GM23338 (cell line): ENCODE measurements around the gene AGRN. TPM values are rescaled to one million over a fixed set of nuclear protein-coding genes. Genes with fewer than 3 reads are reported as not detected.

Experiments used
- ATAC-seq: fragments of 200-7000 bp; cut with Tn5 transposase; 3 replicates; pipeline ENCODE4 v1.9.1; 2020
- DNase-seq: peaks from one replicate; pipeline ENCODE4 v3.0.0-alpha.2; 2015; ENCODE audit warnings: low spot score
- H2AFZ ChIP-seq: fragments of 200-600 bp; sonication (generic); 2 replicates; pipeline ENCODE4 v1.8.0; 2016; ENCODE audit warnings: antibody characterized with exemption, mild to moderate bottlenecking, moderate library complexity
- H3F3A ChIP-seq: fragments of 200-600 bp; sonication (generic); replicated peaks from 2 replicates; pipeline ENCODE4 v1.8.0; 2017; ENCODE audit warnings: antibody characterized with exemption, mixed run types, low read depth
- H3K27ac ChIP-seq: fragments of 200-600 bp; sonication (generic); 2 replicates; pipeline ENCODE4 v1.6.1; 2016; ENCODE audit warnings: low read depth
- H3K27me3 ChIP-seq: fragments of 200-600 bp; sonication (generic); 2 replicates; pipeline ENCODE4 v1.8.0; 2016; ENCODE audit warnings: mild to moderate bottlenecking, mixed run types, moderate library complexity; ENCODE audit not compliant: insufficient read depth
- H3K36me3 ChIP-seq: fragments of 200-600 bp; sonication (generic); 2 replicates; pipeline ENCODE4 v1.8.0; 2016; ENCODE audit warnings: mild to moderate bottlenecking; ENCODE audit not compliant: insufficient read depth
- H3K4me1 ChIP-seq: fragments of 200-600 bp; sonication (generic); 2 replicates; pipeline ENCODE4 v1.8.0; 2016; ENCODE audit warnings: mild to moderate bottlenecking, moderate library complexity; ENCODE audit not compliant: insufficient read depth
- H3K4me2 ChIP-seq: fragments of 200-600 bp; sonication (generic); 2 replicates; pipeline ENCODE4 v1.7.1; 2017; ENCODE audit warnings: mixed run types
- H3K4me3 ChIP-seq: fragments of 200-600 bp; sonication (generic); 2 replicates; pipeline ENCODE4 v1.6.1; 2016; ENCODE audit warnings: mixed run types
- H3K79me2 ChIP-seq: fragments of 200-600 bp; sonication (generic); replicated peaks from 2 replicates; pipeline ENCODE4 v1.8.0; 2017; ENCODE audit warnings: mild to moderate bottlenecking; ENCODE audit not compliant: insufficient read depth
- H3K9me2 ChIP-seq: fragments of 200-600 bp; sonication (generic); 2 replicates; pipeline ENCODE4 v1.8.0; 2017; ENCODE audit not compliant: insufficient read depth
- H4K20me1 ChIP-seq: fragments of 200-600 bp; sonication (generic); replicated peaks from 2 replicates; pipeline ENCODE4 v1.8.0; 2017; ENCODE audit warnings: mild to moderate bottlenecking; ENCODE audit not compliant: insufficient read depth
- H3K27ac Mint-ChIP-seq: 2 replicates; pipeline ENCODE4 v1.8.0; 2020; ENCODE audit warnings: inconsistent platforms, mild to moderate bottlenecking, moderate library complexity, mixed read lengths
- H3K27me3 Mint-ChIP-seq: 3 replicates; pipeline ENCODE4 v1.8.0; 2022; ENCODE audit warnings: low read depth, mild to moderate bottlenecking, moderate library complexity, mixed read lengths, inconsistent platforms; ENCODE audit not compliant: insufficient read depth, poor library complexity
- H3K36me3 Mint-ChIP-seq: 3 replicates; pipeline ENCODE4 v1.8.0; 2021; ENCODE audit warnings: low read depth, mild to moderate bottlenecking, inconsistent platforms, moderate library complexity, mixed read lengths
- H3K4me1 Mint-ChIP-seq: 3 replicates; pipeline ENCODE4 v1.8.0; 2020; ENCODE audit warnings: mild to moderate bottlenecking, inconsistent platforms, mixed read lengths
- H3K4me3 Mint-ChIP-seq: 3 replicates; pipeline ENCODE4 v1.8.0; 2021; ENCODE audit warnings: moderate library complexity, mild to moderate bottlenecking, inconsistent platforms, mixed read lengths
- H3K9me3 Mint-ChIP-seq: 3 replicates; pipeline ENCODE4 v1.8.0; 2020; ENCODE audit warnings: moderate library complexity, mild to moderate bottlenecking, inconsistent platforms, mixed read lengths
- CREB1 ChIP-seq: fragments of 250-450 bp; sonication (Bioruptor Pico); IDR thresholded peaks from 2 replicates; pipeline ENCODE4 v1.5.0; 2020; ENCODE audit warnings: low read depth, mild to moderate bottlenecking, moderate library complexity
- EZH2 ChIP-seq: fragments of 200-600 bp; sonication (generic); IDR thresholded peaks from one replicate; pipeline ENCODE4 v1.8.0; 2017; ENCODE audit warnings: antibody characterized with exemption, mild to moderate bottlenecking, low read depth; ENCODE audit not compliant: unreplicated experiment
- NANOG ChIP-seq: IDR thresholded peaks from 2 replicates; pipeline ENCODE4 v1.6.1; 2016; ENCODE audit warnings: antibody characterized with exemption, borderline replicate concordance
- STAT1 ChIP-seq: IDR thresholded peaks from one replicate; pipeline ENCODE4 v1.6.1; 2016; ENCODE audit warnings: antibody characterized with exemption; ENCODE audit not compliant: unreplicated experiment
- ZNF114 ChIP-seq: fragments of 250-450 bp; sonication (Bioruptor Pico); IDR thresholded peaks from 2 replicates; pipeline ENCODE4 v1.5.0; 2020; ENCODE audit warnings: mild to moderate bottlenecking, moderate library complexity
- ZNF331 ChIP-seq: fragments of 250-450 bp; sonication (Bioruptor Pico); IDR thresholded peaks from 2 replicates; pipeline ENCODE4 v1.5.0; 2020; ENCODE audit warnings: low read depth, mild to moderate bottlenecking, moderate library complexity
- polyA plus RNA-seq: library from polyadenylated mRNA; unstranded; fragments of >200 nt; fragmentation: Nextera tagmentation; extraction: Ambion mirVana; gene quantifications from 2 replicates; pipeline ENCODE4 v1.2.1, GENCODE V29; 2016
- total RNA-seq: library from RNA; depleted of rRNA; stranded (reverse); fragments of >200 nt; shearing (Covaris generic); gene quantifications from 2 replicates; pipeline ENCODE4 v1.2.3, GENCODE V29; 2014
- TF ChIP-seq, protein P1 (sequence below): IDR thresholded peaks from one replicate; pipeline ENCODE4 v1.6.1; 2018; ENCODE audit warnings: antibody characterized with exemption; ENCODE audit not compliant: unreplicated experiment
- TF ChIP-seq, protein P2 (sequence below): IDR thresholded peaks from 2 replicates; pipeline ENCODE4 v1.6.1; 2016; ENCODE audit warnings: antibody characterized with exemption

The AGRN gene
- total and polyA plus RNA-seq, 2 experiments from 2014 or later, result 12.3 to 185 TPM

DNA sequence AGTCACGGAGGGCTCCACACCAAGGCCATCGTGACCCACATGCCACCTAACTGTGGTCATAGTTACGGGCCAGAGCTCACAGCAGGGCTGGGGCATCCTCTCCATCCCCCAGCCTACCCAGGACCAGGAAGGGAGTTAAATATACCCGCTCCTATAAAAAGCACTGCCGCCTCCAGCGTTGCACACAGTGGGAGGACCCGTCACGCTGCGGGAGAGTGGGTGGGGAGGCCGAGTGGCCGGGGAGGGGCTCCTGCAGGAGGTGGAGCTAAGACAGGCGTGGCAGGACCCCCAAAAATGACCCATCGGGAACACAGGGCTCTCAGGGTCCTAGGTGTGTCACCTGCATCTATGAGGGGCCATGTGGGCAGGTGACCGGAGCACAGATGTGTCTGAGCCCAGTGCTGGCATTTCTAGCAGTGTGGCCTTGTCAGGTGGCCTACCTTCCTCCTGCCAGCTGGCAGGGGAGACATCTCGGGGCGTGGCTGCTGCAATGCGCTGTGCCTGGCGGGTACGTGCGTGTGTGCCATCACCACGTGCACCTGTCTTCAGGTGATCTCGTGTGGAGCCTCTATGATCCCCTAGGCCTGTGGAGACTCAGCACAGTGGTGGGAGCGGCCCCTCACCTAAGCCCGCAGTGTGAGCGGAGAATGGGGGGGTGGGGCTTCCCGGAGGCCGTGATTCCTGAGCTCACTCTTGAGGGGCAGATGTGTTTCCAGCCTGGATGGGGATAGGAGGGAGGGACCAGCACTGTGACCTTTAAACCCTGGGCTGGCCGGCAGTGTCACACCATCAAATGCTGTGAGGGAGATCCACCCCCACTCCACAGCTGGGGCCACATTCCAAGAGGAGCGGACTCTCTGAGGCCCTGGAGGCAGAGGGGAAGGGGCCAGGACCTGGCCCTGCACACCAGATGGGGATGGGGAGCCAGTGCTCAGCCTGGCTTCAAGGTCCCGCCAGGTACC, 17.7 kb downstream of the AGRN start (continued):
- TF ChIP-seq, protein P1, sequence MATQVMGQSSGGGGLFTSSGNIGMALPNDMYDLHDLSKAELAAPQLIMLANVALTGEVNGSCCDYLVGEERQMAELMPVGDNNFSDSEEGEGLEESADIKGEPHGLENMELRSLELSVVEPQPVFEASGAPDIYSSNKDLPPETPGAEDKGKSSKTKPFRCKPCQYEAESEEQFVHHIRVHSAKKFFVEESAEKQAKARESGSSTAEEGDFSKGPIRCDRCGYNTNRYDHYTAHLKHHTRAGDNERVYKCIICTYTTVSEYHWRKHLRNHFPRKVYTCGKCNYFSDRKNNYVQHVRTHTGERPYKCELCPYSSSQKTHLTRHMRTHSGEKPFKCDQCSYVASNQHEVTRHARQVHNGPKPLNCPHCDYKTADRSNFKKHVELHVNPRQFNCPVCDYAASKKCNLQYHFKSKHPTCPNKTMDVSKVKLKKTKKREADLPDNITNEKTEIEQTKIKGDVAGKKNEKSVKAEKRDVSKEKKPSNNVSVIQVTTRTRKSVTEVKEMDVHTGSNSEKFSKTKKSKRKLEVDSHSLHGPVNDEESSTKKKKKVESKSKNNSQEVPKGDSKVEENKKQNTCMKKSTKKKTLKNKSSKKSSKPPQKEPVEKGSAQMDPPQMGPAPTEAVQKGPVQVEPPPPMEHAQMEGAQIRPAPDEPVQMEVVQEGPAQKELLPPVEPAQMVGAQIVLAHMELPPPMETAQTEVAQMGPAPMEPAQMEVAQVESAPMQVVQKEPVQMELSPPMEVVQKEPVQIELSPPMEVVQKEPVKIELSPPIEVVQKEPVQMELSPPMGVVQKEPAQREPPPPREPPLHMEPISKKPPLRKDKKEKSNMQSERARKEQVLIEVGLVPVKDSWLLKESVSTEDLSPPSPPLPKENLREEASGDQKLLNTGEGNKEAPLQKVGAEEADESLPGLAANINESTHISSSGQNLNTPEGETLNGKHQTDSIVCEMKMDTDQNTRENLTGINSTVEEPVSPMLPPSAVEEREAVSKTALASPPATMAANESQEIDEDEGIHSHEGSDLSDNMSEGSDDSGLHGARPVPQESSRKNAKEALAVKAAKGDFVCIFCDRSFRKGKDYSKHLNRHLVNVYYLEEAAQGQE, result no peak
- TF ChIP-seq EZH2, result no peak
- no peak for TF ChIP-seq NANOG

DNA sequence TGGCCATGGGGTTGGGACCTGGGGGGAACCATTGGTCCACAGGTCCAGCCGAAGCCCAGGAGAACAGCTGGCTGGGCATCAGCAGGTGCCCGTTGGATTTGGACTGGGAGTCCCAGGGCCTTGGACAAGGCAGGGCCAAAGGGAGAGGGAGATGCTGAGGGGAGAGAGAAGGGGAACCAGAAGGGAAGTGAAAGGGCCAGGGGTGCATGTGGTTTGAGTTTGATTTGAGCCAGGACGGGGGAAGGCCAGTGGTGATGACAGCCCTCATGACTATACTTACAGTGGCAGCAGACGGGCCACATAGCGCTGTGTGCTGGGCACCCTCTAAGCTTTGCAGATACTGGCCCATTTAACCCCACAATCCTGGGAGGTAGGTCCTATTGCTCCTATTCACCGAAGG, 18.8 kb downstream of the AGRN start:
- H3K27me3 ChIP-seq, result peaks cover 58% of the 10 kb centered on the region
- no peak overlapping the region for H2AFZ ChIP-seq
- H3K36me3 ChIP-seq, result no peaks in the 10 kb centered on the region; the same call in 1 of the 2 replicates
- H3F3A ChIP-seq, result no peaks in the 10 kb centered on the region
- no peaks in the 10 kb centered on the region; the same call in 2 of the 3 replicates for H3K9me3 Mint-ChIP-seq
- no peaks in the 10 kb centered on the region for H3K79me2 ChIP-seq
- H3K4me2 ChIP-seq, result no peak overlapping the region
- ATAC-seq, result no peak
- H3K4me1 Mint-ChIP-seq, result peaks cover 4% of the 10 kb centered on the region; the same call in 2 of the 3 replicates
- H3K9me2 ChIP-seq, result no peaks in the 10 kb centered on the region
- no peak overlapping the region for H3K27ac ChIP-seq
- peaks cover 49% of the 10 kb centered on the region for H3K27me3 Mint-ChIP-seq
- H3K4me3 Mint-ChIP-seq, result no peak overlapping the region
- peaks cover 30% of the 10 kb centered on the region for H4K20me1 ChIP-seq
- peaks cover 12% of the 10 kb centered on the region; the same call in 1 of the 2 replicates for H3K4me1 ChIP-seq
- no peak for DNase-seq
- TF ChIP-seq, protein P2, sequence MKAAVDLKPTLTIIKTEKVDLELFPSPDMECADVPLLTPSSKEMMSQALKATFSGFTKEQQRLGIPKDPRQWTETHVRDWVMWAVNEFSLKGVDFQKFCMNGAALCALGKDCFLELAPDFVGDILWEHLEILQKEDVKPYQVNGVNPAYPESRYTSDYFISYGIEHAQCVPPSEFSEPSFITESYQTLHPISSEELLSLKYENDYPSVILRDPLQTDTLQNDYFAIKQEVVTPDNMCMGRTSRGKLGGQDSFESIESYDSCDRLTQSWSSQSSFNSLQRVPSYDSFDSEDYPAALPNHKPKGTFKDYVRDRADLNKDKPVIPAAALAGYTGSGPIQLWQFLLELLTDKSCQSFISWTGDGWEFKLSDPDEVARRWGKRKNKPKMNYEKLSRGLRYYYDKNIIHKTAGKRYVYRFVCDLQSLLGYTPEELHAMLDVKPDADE, result no peak
- TF ChIP-seq, protein P1, result no peak
- TF ChIP-seq EZH2 (no peak), CREB1 (CRISPR knock-in tag) (no peak), ZNF331 (CRISPR knock-in tag) (no peak), ZNF114 (CRISPR knock-in tag) (no peak), NANOG (no peak), STAT1 (no peak)
- no peak overlapping the region for H3K4me3 ChIP-seq
- no peak overlapping the region for H3K27ac Mint-ChIP-seq
- peaks cover 6% of the 10 kb centered on the region; the same call in 2 of the 3 replicates for H3K36me3 Mint-ChIP-seq
